ENCODE data around the gene CYB561.
A peak's percentile ranks its signal among the peaks of the same experiment; 100 is the strongest.

The CYB561 gene

GRCh38 chr17:63480192-63480784 lies 34.2 kb upstream of the CYB561 start:
- H3F3A ChIP-seq (ENCODE audit: insufficient read depth, low read length): no peaks in the 10 kb centered on the region
- no peak overlapping the region for H3K27ac ChIP-seq (ENCODE audit: low read length)
- 0 out of 2 replicates have a peak, but pooled peaks cover 4% of the 10 kb centered on the region for H3K4me1 ChIP-seq (ENCODE audit: low read length)
- no peak overlapping the region for H3K4me3 ChIP-seq (ENCODE audit: low read length)
- H3K9me3 ChIP-seq (replicated peaks; ENCODE audit: insufficient read depth, low read length): no peaks in the 10 kb centered on the region
- no peak for DNase-seq
- H3K27me3 ChIP-seq (replicated peaks; ENCODE audit: insufficient read depth, low read length): peaks cover 87% of the 10 kb centered on the region
- H3K9me2 ChIP-seq (replicated peaks; ENCODE audit: insufficient read depth, low read length): no peaks in the 10 kb centered on the region
- H3K4me2 ChIP-seq (ENCODE audit: low read depth, low read length): no peak overlapping the region
- no peak overlapping the region for H2AFZ ChIP-seq (ENCODE audit: low read length)
- H3K36me3 ChIP-seq (replicated peaks; ENCODE audit: insufficient read depth, low read length): no peaks in the 10 kb centered on the region
- H3K79me2 ChIP-seq (ENCODE audit: low read length): no peaks in the 10 kb centered on the region
- H4K20me1 ChIP-seq (ENCODE audit: insufficient read depth, low read length): no peaks in the 10 kb centered on the region
- no peak overlapping the region for H3K9ac ChIP-seq (ENCODE audit: low read length)
- TF ChIP-seq CTCF (IDR thresholded peaks at IDR 0.05; ENCODE audit: low read length): no peak
- no peak for TF ChIP-seq EZH2 (optimal IDR thresholded peaks at IDR 0.05; ENCODE audit: low read depth, low read length)
- no peak for TF ChIP-seq EZH2phosphoT487 (IDR thresholded peaks at IDR 0.05; ENCODE audit: low read length)

DNA sequence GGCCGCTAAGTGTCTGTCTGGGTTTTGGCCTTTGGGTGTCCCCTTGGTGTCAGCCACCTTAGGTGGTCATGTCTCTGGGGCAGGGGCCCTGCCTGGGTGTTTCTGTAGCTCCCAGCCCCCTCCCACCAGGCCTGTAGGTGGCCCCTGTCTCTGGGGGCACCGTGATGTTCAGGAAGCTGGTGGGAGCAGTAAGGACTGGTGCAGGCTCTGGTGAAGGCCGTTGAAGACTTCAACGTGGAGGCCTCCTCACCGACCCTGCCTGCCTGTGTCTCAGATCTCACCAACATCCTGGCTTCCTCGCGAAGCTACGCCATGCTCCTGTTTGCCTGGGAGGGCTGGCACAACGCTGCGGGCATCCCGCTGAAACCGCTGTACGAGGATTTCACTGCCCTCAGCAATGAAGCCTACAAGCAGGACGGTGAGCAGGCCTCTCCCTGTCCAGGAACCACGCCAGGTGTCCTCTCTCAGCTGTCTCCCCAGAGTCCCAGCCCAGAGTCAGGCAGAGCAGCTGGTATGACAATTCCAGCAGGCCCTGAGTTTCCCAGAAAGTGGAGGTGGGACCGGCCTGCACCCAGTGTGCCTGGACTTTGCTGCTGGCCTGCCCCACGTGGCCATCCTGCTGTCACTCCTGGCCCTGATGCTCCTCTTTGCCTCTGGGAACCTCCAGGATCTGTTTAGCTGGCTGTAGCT lies 33.5 kb upstream of the CYB561 start:
- DNase-seq: no peak
- Histone ChIP-seq H3K36me3 (replicated peaks; ENCODE audit: insufficient read depth, low read length) (no peaks in the 10 kb centered on the region), H3F3A (ENCODE audit: insufficient read depth, low read length) (no peaks in the 10 kb centered on the region), H3K27me3 (replicated peaks; ENCODE audit: insufficient read depth, low read length) (peaks cover 86% of the 10 kb centered on the region), H3K9ac (ENCODE audit: low read length) (no peak overlapping the region), H4K20me1 (ENCODE audit: insufficient read depth, low read length) (no peaks in the 10 kb centered on the region), H3K4me1 (ENCODE audit: low read length) (0 out of 2 replicates have a peak, but pooled peaks cover 4% of the 10 kb centered on the region), H2AFZ (ENCODE audit: low read length) (no peak overlapping the region), H3K27ac (ENCODE audit: low read length) (no peak overlapping the region), H3K9me2 (replicated peaks; ENCODE audit: insufficient read depth, low read length) (no peaks in the 10 kb centered on the region), H3K79me2 (ENCODE audit: low read length) (no peaks in the 10 kb centered on the region), H3K4me2 (ENCODE audit: low read depth, low read length) (no peak overlapping the region), H3K9me3 (replicated peaks; ENCODE audit: insufficient read depth, low read length) (no peaks in the 10 kb centered on the region), H3K4me3 (ENCODE audit: low read length) (no peak overlapping the region)
- TF ChIP-seq EZH2 (optimal IDR thresholded peaks at IDR 0.05; ENCODE audit: low read depth, low read length) (no peak), EZH2phosphoT487 (IDR thresholded peaks at IDR 0.05; ENCODE audit: low read length) (no peak), CTCF (IDR thresholded peaks at IDR 0.05; ENCODE audit: low read length) (no peak)

DNA sequence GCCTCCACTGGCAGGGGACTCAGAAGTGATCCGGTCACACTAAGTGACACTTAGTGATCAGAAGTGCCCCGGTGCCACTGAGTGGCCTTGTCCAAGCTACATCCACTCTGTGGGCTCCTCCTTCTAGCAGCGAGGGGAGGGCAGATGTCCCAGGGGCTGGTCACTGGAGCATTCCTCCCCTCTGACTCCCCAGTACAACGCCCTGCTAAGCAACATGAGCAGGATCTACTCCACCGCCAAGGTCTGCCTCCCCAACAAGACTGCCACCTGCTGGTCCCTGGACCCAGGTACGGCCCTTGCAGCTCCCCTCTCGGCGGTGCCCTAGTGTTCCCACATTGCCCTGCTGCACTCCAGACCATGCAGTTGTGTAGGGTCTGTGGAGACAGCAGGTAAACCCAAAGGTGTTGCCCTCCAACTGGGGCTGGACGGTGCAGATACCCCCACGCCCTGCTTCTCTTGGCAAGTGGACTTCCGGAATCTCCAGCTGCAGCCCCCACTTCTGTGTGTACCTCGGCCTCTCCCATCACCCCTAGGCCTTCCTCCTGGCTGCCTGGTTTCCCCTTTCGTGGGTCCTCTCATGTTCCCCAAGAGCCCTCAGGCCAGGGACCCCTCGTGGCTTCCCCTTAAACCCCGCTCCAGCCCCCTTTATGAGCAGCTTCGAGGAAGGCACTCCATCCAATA lies 32.8 kb upstream of the CYB561 start:
- H3K79me2 ChIP-seq (ENCODE audit: low read length): no peaks in the 10 kb centered on the region
- no peak overlapping the region for H3K4me3 ChIP-seq (ENCODE audit: low read length)
- no peak overlapping the region for H2AFZ ChIP-seq (ENCODE audit: low read length)
- no peaks in the 10 kb centered on the region for H3F3A ChIP-seq (ENCODE audit: insufficient read depth, low read length)
- H3K27ac ChIP-seq (ENCODE audit: low read length): no peak overlapping the region
- TF ChIP-seq EZH2 (optimal IDR thresholded peaks at IDR 0.05; ENCODE audit: low read depth, low read length) (no peak), CTCF (IDR thresholded peaks at IDR 0.05; ENCODE audit: low read length) (peak; percentile 79), EZH2phosphoT487 (IDR thresholded peaks at IDR 0.05; ENCODE audit: low read length) (no peak)
- no peak overlapping the region for H3K4me2 ChIP-seq (ENCODE audit: low read depth, low read length)
- no peak overlapping the region for H3K9ac ChIP-seq (ENCODE audit: low read length)
- peak; percentile 70 for DNase-seq
- H3K4me1 ChIP-seq (ENCODE audit: low read length): 0 out of 2 replicates have a peak, but pooled peaks cover 4% of the 10 kb centered on the region
- no peaks in the 10 kb centered on the region for H3K9me2 ChIP-seq (replicated peaks; ENCODE audit: insufficient read depth, low read length)
- H3K36me3 ChIP-seq (replicated peaks; ENCODE audit: insufficient read depth, low read length): no peaks in the 10 kb centered on the region
- H3K9me3 ChIP-seq (replicated peaks; ENCODE audit: insufficient read depth, low read length): no peaks in the 10 kb centered on the region
- peaks cover 86% of the 10 kb centered on the region for H3K27me3 ChIP-seq (replicated peaks; ENCODE audit: insufficient read depth, low read length)
- no peaks in the 10 kb centered on the region for H4K20me1 ChIP-seq (ENCODE audit: insufficient read depth, low read length)

Data from MM.1S (cell line).